GM12878 (cell line): ENCODE results near the gene TGIF2. TPM values are rescaled to one million over a fixed set of nuclear protein-coding genes. Genes with fewer than 3 reads are reported as not detected.

ENCODE experiments used
- BMI1 ChIP-seq: fragments of 450-650 bp; IDR thresholded peaks from 2 replicates; pipeline ENCODE4 v1.6.1; 2016; ENCODE audit warnings: mild to moderate bottlenecking, moderate library complexity, borderline replicate concordance
- HCFC1 ChIP-seq: fragments of 150-350 bp; IDR thresholded peaks from 2 replicates; pipeline ENCODE4 v1.6.1; 2014; ENCODE audit warnings: low read length
- KAT2A ChIP-seq: conservative IDR thresholded peaks from 2 replicates; pipeline ENCODE4 v1.6.1; 2011; ENCODE audit warnings: low read depth, low read length; ENCODE audit not compliant: control insufficient read depth
- MYC ChIP-seq: IDR thresholded peaks from 2 replicates; pipeline ENCODE4 v1.6.1; 2011; ENCODE audit warnings: mild to moderate bottlenecking, low read length, moderate library complexity, inconsistent platforms; ENCODE audit not compliant: insufficient read depth, insufficient replicate concordance, insufficient read length, severe bottlenecking
- PAX8 ChIP-seq: fragments of 450-650 bp; IDR thresholded peaks from 2 replicates; pipeline ENCODE4 v1.6.1; 2017; ENCODE audit warnings: mild to moderate bottlenecking, moderate library complexity
- SIN3A ChIP-seq: IDR thresholded peaks from 2 replicates; pipeline ENCODE4 v1.6.1; 2012; ENCODE audit warnings: low read depth, low read length, improper control_type of control experiment
- SMARCA5 ChIP-seq: fragments of 450-650 bp; IDR thresholded peaks from 2 replicates; pipeline ENCODE4 v1.6.1; 2017; ENCODE audit warnings: mild to moderate bottlenecking
- WRNIP1 ChIP-seq: IDR thresholded peaks from 2 replicates; pipeline ENCODE4 v1.6.1; 2011; ENCODE audit warnings: low read depth, low read length, improper control_type of control experiment, borderline replicate concordance
- ZNF217 ChIP-seq: fragments of 450-650 bp; IDR thresholded peaks from 2 replicates; pipeline ENCODE4 v1.6.1; 2017; ENCODE audit warnings: antibody characterized with exemption, mild to moderate bottlenecking
- polyA plus RNA-seq, 11 experiments: library from polyadenylated mRNA; depleted of rRNA in 4 of 11; unstranded in 6 of 11; stranded (reverse) in 5 of 11; fragments of >200 nt; fragmentation: Nextera tagmentation in 4 of 11; fragmentation: Illumina TruSeq in 1 of 11; extraction: Ambion mirVana in 4 of 11; extraction: Trizol in 1 of 11; gene quantifications; 1 replicate in 1 of 11; 2 replicates in 10 of 11; pipeline versions ENCODE4 v1.2.1 to v1.2.3, GENCODE V29; 2011 to 2016; ENCODE audit warnings: inconsistent platforms in 2 of 11, missing spikeins in 2 of 11, low read depth in 1 of 11
- total RNA-seq, 4 experiments: library from RNA; depleted of rRNA in 3 of 4; stranded (reverse); fragments of >200 nt in 3 of 4; fragmentation: Illumina TruSeq in 1 of 4; extraction: Trizol in 1 of 4; gene quantifications; 2 replicates each; pipeline versions ENCODE4 v1.2.1 to v1.2.3, GENCODE V29; 2013 to 2021
- TF ChIP-seq, protein P1 (sequence below): fragments of 150-350 bp; IDR thresholded peaks from 2 replicates; pipeline ENCODE4 v1.6.1; 2014; ENCODE audit warnings: mild to moderate bottlenecking, low read depth, low read length
- TF ChIP-seq, protein P2 (sequence below): fragments of 450-650 bp; formaldehyde crosslinking; IDR thresholded peaks from 2 replicates; pipeline ENCODE4 v1.5.0; 2022; ENCODE audit warnings: mild to moderate bottlenecking, missing genetic modification characterization
- TF ChIP-seq, protein P3 (sequence below): fragments of 450-650 bp; IDR thresholded peaks from 2 replicates; pipeline ENCODE4 v1.6.1; 2017; ENCODE audit warnings: mild to moderate bottlenecking
- TF ChIP-seq, protein P4 (sequence below): IDR thresholded peaks from 2 replicates; pipeline ENCODE4 v1.6.1; 2011; ENCODE audit warnings: mild to moderate bottlenecking, low read depth, low read length, moderate library complexity; ENCODE audit not compliant: insufficient replicate concordance
- TF ChIP-seq, protein P5 (sequence below): fragments of 450-650 bp; IDR thresholded peaks from 2 replicates; pipeline ENCODE4 v1.6.1; 2016; ENCODE audit warnings: mild to moderate bottlenecking
- TF ChIP-seq, protein P6 (sequence below): IDR thresholded peaks from 2 replicates; pipeline ENCODE4 v1.6.1; 2011; ENCODE audit warnings: low read depth, low read length, improper control_type of control experiment, borderline replicate concordance
- TF ChIP-seq, protein P7 (sequence below): IDR thresholded peaks from 2 replicates; pipeline ENCODE4 v1.6.1; 2012; ENCODE audit warnings: low read depth, low read length, improper control_type of control experiment

The TGIF2 gene
- total and polyA plus RNA-seq, 10 of the 15 experiments (the other 5 are each of a cell fraction or from before 2014, with no cell fraction given) = 13.1 to 47.1 (median 36.6) TPM

DNA sequence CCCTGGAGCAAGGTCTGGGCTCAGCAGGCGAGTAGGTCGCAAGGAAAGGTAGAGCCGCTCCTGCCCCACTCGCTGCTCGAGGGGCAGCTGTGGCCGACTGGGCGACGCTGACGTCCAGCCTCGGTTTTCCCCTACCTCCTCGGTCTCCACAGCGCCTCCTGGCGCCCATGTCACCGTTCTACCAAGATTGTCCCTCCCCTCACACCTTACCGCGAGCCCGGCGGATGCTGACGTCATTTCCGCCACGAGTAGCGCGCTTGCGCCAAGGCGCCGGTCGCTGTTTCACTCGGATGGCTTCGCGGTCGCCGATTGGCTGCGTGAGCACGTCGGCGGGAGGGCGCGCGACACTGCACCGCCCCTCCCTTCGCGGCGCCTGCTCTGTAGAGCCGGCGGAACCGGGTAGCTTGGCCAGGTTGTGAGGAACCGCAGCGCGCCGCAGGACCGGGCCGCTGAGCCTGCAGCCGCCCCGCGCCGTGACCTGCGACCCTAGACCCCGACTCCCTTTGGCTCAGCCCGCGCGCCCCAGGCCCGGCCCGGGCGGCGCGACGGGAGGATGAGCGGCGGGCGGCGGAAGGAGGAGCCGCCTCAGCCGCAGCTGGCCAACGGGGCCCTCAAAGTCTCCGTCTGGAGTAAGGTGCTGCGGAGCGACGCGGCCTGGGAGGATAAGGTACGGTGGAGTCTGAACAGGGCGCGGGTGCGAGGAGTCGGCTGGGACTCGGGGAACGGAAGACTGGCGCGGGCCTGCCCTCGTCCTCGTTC lies 32.2 kb downstream of the TGIF2 start, which contains the start of gene RAB5IF (continued):
- TF ChIP-seq, protein P1, sequence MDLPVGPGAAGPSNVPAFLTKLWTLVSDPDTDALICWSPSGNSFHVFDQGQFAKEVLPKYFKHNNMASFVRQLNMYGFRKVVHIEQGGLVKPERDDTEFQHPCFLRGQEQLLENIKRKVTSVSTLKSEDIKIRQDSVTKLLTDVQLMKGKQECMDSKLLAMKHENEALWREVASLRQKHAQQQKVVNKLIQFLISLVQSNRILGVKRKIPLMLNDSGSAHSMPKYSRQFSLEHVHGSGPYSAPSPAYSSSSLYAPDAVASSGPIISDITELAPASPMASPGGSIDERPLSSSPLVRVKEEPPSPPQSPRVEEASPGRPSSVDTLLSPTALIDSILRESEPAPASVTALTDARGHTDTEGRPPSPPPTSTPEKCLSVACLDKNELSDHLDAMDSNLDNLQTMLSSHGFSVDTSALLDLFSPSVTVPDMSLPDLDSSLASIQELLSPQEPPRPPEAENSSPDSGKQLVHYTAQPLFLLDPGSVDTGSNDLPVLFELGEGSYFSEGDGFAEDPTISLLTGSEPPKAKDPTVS = 0 out of 2 replicates have a peak, but pooled peaks have one; percentile 69
- TF ChIP-seq KAT2A (no peak), MYC (no peak), ZNF217 (no peak), PAX8 (no peak), HCFC1 (peak; percentile 72), WRNIP1 (0 out of 2 replicates have a peak, but pooled peaks have one; percentile 75), SIN3A (peak; percentile 77; the same call in 1 of the 2 replicates), BMI1 (no peak), SMARCA5 (peak; percentile 29)
- TF ChIP-seq, protein P2, sequence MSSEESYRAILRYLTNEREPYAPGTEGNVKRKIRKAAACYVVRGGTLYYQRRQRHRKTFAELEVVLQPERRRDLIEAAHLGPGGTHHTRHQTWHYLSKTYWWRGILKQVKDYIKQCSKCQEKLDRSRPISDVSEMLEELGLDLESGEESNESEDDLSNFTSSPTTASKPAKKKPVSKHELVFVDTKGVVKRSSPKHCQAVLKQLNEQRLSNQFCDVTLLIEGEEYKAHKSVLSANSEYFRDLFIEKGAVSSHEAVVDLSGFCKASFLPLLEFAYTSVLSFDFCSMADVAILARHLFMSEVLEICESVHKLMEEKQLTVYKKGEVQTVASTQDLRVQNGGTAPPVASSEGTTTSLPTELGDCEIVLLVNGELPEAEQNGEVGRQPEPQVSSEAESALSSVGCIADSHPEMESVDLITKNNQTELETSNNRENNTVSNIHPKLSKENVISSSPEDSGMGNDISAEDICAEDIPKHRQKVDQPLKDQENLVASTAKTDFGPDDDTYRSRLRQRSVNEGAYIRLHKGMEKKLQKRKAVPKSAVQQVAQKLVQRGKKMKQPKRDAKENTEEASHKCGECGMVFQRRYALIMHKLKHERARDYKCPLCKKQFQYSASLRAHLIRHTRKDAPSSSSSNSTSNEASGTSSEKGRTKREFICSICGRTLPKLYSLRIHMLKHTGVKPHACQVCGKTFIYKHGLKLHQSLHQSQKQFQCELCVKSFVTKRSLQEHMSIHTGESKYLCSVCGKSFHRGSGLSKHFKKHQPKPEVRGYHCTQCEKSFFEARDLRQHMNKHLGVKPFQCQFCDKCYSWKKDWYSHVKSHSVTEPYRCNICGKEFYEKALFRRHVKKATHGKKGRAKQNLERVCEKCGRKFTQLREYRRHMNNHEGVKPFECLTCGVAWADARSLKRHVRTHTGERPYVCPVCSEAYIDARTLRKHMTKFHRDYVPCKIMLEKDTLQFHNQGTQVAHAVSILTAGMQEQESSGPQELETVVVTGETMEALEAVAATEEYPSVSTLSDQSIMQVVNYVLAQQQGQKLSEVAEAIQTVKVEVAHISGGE = no peak
- TF ChIP-seq, protein P3, sequence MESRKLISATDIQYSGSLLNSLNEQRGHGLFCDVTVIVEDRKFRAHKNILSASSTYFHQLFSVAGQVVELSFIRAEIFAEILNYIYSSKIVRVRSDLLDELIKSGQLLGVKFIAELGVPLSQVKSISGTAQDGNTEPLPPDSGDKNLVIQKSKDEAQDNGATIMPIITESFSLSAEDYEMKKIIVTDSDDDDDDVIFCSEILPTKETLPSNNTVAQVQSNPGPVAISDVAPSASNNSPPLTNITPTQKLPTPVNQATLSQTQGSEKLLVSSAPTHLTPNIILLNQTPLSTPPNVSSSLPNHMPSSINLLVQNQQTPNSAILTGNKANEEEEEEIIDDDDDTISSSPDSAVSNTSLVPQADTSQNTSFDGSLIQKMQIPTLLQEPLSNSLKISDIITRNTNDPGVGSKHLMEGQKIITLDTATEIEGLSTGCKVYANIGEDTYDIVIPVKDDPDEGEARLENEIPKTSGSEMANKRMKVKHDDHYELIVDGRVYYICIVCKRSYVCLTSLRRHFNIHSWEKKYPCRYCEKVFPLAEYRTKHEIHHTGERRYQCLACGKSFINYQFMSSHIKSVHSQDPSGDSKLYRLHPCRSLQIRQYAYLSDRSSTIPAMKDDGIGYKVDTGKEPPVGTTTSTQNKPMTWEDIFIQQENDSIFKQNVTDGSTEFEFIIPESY = no peak
- TF ChIP-seq, protein P4, sequence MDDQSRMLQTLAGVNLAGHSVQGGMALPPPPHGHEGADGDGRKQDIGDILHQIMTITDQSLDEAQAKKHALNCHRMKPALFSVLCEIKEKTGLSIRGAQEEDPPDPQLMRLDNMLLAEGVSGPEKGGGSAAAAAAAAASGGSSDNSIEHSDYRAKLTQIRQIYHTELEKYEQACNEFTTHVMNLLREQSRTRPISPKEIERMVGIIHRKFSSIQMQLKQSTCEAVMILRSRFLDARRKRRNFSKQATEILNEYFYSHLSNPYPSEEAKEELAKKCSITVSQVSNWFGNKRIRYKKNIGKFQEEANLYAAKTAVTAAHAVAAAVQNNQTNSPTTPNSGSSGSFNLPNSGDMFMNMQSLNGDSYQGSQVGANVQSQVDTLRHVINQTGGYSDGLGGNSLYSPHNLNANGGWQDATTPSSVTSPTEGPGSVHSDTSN = no peak
- TF ChIP-seq, protein P5, sequence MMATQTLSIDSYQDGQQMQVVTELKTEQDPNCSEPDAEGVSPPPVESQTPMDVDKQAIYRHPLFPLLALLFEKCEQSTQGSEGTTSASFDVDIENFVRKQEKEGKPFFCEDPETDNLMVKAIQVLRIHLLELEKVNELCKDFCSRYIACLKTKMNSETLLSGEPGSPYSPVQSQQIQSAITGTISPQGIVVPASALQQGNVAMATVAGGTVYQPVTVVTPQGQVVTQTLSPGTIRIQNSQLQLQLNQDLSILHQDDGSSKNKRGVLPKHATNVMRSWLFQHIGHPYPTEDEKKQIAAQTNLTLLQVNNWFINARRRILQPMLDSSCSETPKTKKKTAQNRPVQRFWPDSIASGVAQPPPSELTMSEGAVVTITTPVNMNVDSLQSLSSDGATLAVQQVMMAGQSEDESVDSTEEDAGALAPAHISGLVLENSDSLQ = peak; percentile 82
- TF ChIP-seq, protein P6, sequence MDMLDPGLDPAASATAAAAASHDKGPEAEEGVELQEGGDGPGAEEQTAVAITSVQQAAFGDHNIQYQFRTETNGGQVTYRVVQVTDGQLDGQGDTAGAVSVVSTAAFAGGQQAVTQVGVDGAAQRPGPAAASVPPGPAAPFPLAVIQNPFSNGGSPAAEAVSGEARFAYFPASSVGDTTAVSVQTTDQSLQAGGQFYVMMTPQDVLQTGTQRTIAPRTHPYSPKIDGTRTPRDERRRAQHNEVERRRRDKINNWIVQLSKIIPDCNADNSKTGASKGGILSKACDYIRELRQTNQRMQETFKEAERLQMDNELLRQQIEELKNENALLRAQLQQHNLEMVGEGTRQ = no peak
- TF ChIP-seq, protein P7, sequence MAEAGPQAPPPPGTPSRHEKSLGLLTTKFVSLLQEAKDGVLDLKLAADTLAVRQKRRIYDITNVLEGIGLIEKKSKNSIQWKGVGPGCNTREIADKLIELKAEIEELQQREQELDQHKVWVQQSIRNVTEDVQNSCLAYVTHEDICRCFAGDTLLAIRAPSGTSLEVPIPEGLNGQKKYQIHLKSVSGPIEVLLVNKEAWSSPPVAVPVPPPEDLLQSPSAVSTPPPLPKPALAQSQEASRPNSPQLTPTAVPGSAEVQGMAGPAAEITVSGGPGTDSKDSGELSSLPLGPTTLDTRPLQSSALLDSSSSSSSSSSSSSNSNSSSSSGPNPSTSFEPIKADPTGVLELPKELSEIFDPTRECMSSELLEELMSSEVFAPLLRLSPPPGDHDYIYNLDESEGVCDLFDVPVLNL = no peak
